HepG2 (cell line): Measurements from ENCODE around the gene POLR2J. TPM values are rescaled to one million over a fixed set of nuclear protein-coding genes. Genes with fewer than 3 reads are reported as not detected.

Experiments used
- ATAD3A ChIP-seq: sonication (generic); formaldehyde crosslinking; IDR thresholded peaks from 2 replicates; pipeline ENCODE4 v1.4.0; 2020; ENCODE audit warnings: missing genetic modification reagents
- BCL6 ChIP-seq: IDR thresholded peaks from 2 replicates; pipeline ENCODE4 v1.6.1; 2016; ENCODE audit warnings: missing genetic modification reagents, missing compliant biosample characterization
- FOXJ3 ChIP-seq: sonication (generic); formaldehyde crosslinking; IDR thresholded peaks from 2 replicates; pipeline ENCODE4 v1.4.0; 2020; ENCODE audit warnings: missing genetic modification reagents, mild to moderate bottlenecking, borderline replicate concordance
- GATA4 ChIP-seq: sonication (generic); IDR thresholded peaks from 2 replicates; pipeline ENCODE4 v1.6.1; 2016; ENCODE audit warnings: antibody characterized with exemption, low read depth, borderline replicate concordance
- MEF2D ChIP-seq: sonication (generic); formaldehyde crosslinking; IDR thresholded peaks from 2 replicates; pipeline ENCODE4 v1.5.1; 2020; ENCODE audit warnings: mild to moderate bottlenecking, missing genetic modification reagents
- NFKBIZ ChIP-seq: IDR thresholded peaks from 2 replicates; pipeline ENCODE4 v1.6.1; 2018; ENCODE audit warnings: missing genetic modification reagents, missing compliant biosample characterization
- PHF8 ChIP-seq: sonication (generic); formaldehyde crosslinking; IDR thresholded peaks from 2 replicates; pipeline ENCODE4 v1.5.0; 2020; ENCODE audit warnings: missing genetic modification reagents
- RBM22 ChIP-seq: fragments of 200-400 bp; formaldehyde crosslinking; optimal IDR thresholded peaks from 2 replicates; pipeline ENCODE3; 2017; ENCODE audit warnings: mild to moderate bottlenecking, low read length, moderate library complexity
- ZNF546 ChIP-seq: sonication (generic); formaldehyde crosslinking; conservative IDR thresholded peaks from 2 replicates; pipeline ENCODE4 v1.8.1; 2023; ENCODE audit warnings: mild to moderate bottlenecking, missing genetic modification reagents
- ZNF776 ChIP-seq: sonication (generic); formaldehyde crosslinking; IDR thresholded peaks from 2 replicates; pipeline ENCODE4 v1.4.0; 2020; ENCODE audit warnings: mild to moderate bottlenecking, missing genetic modification reagents
- polyA plus RNA-seq, 8 experiments: library from polyadenylated mRNA; depleted of rRNA in 3 of 8; stranded (reverse) in 7 of 8; unstranded in 1 of 8; fragments of >200 nt; fragmentation: Illumina TruSeq in 4 of 8; extraction: Trizol in 4 of 8; gene quantifications; 2 replicates each; pipeline versions ENCODE4 v1.2.1 to v1.2.3, GENCODE V29; 2011 to 2016; ENCODE audit warnings: low read depth in 4 of 8, missing spikeins in 1 of 8, mixed read lengths in 1 of 8; ENCODE audit not compliant: insufficient read depth in 1 of 8
- total RNA-seq, 5 experiments: library from RNA; depleted of rRNA; stranded (reverse); fragments of >200 nt; fragmentation: Illumina TruSeq; extraction: Trizol; gene quantifications; 2 replicates each; pipeline ENCODE4 v1.2.3, GENCODE V29; 2016; ENCODE audit warnings: low read depth in 1 of 5
- TF ChIP-seq, protein P1 (sequence below): sonication (generic); formaldehyde crosslinking; IDR thresholded peaks from 2 replicates; pipeline ENCODE4 v1.4.0; 2020; ENCODE audit warnings: missing genetic modification reagents, borderline replicate concordance
- TF ChIP-seq, protein P2 (sequence below): sonication (generic); formaldehyde crosslinking; IDR thresholded peaks from 2 replicates; pipeline ENCODE4 v1.4.0; 2020; ENCODE audit warnings: missing genetic modification reagents
- TF ChIP-seq, protein P3 (sequence below): sonication (generic); formaldehyde crosslinking; IDR thresholded peaks from 2 replicates; pipeline ENCODE4 v1.4.0; 2020; ENCODE audit warnings: mild to moderate bottlenecking, missing genetic modification reagents
- TF ChIP-seq, protein P4 (sequence below): fragments of 450-650 bp; IDR thresholded peaks from 2 replicates; pipeline ENCODE4 v1.6.1; 2017
- TF ChIP-seq, protein P5 (sequence below): conservative IDR thresholded peaks from 2 replicates; pipeline ENCODE4 v1.6.1; 2018; ENCODE audit warnings: missing genetic modification reagents
- TF ChIP-seq, protein P6 (sequence below): sonication (generic); formaldehyde crosslinking; IDR thresholded peaks from 2 replicates; pipeline ENCODE4 v1.8.0; 2022; ENCODE audit warnings: mild to moderate bottlenecking, missing genetic modification reagents, moderate library complexity

Gene POLR2J
- total and polyA plus RNA-seq, 2 of the 13 experiments (the other 11 are each of a cell fraction or from before 2014, with no cell fraction given): 41.2 to 71.4 TPM

DNA sequence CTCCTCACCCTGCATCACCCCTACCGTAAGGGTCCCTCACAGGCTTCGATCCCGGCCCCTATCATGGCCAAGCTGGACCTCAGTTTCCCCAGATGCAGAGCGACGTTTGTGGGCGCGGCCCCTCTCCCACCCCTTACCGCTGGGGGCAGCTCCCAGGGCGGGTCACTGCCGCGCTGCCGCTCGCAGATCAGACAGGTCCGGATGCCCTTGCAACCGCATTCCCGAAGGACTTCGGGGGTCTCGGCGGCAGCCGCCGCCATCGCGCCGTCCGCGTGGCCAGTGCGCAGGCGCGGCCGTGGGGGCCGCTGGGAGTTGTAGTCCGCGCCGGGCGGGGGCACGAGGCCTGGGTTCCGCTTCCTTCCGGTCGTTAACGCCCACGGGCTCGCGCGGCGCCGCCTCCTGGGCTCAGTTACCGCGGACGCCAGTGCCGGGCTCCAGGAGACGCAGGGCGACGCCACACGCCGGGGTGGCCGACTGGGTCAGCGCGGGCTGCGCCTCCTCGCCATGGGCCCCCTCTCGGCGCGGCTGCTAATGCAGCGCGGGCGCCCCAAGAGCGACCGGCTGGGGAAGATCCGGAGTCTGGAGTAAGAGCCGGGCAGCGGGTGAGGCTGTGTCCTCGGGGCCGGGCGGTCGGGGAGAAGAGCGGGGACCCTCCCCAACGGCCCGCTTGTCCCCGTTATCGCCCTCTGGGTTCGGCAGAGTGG, 14.0 kb downstream of the POLR2J start, which contains the start of the genes ALKBH4 and LRWD1 (continued):
- TF ChIP-seq, protein P1, sequence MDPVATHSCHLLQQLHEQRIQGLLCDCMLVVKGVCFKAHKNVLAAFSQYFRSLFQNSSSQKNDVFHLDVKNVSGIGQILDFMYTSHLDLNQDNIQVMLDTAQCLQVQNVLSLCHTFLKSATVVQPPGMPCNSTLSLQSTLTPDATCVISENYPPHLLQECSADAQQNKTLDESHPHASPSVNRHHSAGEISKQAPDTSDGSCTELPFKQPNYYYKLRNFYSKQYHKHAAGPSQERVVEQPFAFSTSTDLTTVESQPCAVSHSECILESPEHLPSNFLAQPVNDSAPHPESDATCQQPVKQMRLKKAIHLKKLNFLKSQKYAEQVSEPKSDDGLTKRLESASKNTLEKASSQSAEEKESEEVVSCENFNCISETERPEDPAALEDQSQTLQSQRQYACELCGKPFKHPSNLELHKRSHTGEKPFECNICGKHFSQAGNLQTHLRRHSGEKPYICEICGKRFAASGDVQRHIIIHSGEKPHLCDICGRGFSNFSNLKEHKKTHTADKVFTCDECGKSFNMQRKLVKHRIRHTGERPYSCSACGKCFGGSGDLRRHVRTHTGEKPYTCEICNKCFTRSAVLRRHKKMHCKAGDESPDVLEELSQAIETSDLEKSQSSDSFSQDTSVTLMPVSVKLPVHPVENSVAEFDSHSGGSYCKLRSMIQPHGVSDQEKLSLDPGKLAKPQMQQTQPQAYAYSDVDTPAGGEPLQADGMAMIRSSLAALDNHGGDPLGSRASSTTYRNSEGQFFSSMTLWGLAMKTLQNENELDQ (CRISPR knock-in tag): no peak
- TF ChIP-seq, protein P2, sequence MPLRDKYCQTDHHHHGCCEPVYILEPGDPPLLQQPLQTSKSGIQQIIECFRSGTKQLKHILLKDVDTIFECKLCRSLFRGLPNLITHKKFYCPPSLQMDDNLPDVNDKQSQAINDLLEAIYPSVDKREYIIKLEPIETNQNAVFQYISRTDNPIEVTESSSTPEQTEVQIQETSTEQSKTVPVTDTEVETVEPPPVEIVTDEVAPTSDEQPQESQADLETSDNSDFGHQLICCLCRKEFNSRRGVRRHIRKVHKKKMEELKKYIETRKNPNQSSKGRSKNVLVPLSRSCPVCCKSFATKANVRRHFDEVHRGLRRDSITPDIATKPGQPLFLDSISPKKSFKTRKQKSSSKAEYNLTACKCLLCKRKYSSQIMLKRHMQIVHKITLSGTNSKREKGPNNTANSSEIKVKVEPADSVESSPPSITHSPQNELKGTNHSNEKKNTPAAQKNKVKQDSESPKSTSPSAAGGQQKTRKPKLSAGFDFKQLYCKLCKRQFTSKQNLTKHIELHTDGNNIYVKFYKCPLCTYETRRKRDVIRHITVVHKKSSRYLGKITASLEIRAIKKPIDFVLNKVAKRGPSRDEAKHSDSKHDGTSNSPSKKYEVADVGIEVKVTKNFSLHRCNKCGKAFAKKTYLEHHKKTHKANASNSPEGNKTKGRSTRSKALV (CRISPR knock-in tag): 0 out of 2 replicates have a peak, but pooled peaks have one; percentile 43
- TF ChIP-seq, protein P3, sequence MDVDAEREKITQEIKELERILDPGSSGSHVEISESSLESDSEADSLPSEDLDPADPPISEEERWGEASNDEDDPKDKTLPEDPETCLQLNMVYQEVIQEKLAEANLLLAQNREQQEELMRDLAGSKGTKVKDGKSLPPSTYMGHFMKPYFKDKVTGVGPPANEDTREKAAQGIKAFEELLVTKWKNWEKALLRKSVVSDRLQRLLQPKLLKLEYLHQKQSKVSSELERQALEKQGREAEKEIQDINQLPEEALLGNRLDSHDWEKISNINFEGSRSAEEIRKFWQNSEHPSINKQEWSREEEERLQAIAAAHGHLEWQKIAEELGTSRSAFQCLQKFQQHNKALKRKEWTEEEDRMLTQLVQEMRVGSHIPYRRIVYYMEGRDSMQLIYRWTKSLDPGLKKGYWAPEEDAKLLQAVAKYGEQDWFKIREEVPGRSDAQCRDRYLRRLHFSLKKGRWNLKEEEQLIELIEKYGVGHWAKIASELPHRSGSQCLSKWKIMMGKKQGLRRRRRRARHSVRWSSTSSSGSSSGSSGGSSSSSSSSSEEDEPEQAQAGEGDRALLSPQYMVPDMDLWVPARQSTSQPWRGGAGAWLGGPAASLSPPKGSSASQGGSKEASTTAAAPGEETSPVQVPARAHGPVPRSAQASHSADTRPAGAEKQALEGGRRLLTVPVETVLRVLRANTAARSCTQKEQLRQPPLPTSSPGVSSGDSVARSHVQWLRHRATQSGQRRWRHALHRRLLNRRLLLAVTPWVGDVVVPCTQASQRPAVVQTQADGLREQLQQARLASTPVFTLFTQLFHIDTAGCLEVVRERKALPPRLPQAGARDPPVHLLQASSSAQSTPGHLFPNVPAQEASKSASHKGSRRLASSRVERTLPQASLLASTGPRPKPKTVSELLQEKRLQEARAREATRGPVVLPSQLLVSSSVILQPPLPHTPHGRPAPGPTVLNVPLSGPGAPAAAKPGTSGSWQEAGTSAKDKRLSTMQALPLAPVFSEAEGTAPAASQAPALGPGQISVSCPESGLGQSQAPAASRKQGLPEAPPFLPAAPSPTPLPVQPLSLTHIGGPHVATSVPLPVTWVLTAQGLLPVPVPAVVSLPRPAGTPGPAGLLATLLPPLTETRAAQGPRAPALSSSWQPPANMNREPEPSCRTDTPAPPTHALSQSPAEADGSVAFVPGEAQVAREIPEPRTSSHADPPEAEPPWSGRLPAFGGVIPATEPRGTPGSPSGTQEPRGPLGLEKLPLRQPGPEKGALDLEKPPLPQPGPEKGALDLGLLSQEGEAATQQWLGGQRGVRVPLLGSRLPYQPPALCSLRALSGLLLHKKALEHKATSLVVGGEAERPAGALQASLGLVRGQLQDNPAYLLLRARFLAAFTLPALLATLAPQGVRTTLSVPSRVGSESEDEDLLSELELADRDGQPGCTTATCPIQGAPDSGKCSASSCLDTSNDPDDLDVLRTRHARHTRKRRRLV (CRISPR knock-in tag): no peak
- TF ChIP-seq ATAD3A (CRISPR knock-in tag) (no peak), ZNF776 (CRISPR knock-in tag) (0 out of 2 replicates have a peak, but pooled peaks have one; percentile 21), FOXJ3 (CRISPR knock-in tag) (no peak), GATA4 (no peak), MEF2D (CRISPR knock-in tag) (no peak; the same call in 1 of the 2 replicates), BCL6 (no peak), ZNF546 (no peak), PHF8 (CRISPR knock-in tag) (peak; percentile 88), NFKBIZ (CRISPR knock-in tag) (0 out of 2 replicates have a peak, but pooled peaks have one; percentile 39), RBM22 (no peak)
- TF ChIP-seq, protein P4, sequence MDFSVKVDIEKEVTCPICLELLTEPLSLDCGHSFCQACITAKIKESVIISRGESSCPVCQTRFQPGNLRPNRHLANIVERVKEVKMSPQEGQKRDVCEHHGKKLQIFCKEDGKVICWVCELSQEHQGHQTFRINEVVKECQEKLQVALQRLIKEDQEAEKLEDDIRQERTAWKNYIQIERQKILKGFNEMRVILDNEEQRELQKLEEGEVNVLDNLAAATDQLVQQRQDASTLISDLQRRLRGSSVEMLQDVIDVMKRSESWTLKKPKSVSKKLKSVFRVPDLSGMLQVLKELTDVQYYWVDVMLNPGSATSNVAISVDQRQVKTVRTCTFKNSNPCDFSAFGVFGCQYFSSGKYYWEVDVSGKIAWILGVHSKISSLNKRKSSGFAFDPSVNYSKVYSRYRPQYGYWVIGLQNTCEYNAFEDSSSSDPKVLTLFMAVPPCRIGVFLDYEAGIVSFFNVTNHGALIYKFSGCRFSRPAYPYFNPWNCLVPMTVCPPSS: no peak
- TF ChIP-seq, protein P5, sequence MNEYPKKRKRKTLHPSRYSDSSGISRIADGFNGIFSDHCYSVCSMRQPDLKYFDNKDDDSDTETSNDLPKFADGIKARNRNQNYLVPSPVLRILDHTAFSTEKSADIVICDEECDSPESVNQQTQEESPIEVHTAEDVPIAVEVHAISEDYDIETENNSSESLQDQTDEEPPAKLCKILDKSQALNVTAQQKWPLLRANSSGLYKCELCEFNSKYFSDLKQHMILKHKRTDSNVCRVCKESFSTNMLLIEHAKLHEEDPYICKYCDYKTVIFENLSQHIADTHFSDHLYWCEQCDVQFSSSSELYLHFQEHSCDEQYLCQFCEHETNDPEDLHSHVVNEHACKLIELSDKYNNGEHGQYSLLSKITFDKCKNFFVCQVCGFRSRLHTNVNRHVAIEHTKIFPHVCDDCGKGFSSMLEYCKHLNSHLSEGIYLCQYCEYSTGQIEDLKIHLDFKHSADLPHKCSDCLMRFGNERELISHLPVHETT (CRISPR knock-in tag): 0 out of 2 replicates have a peak, but pooled peaks have one; percentile 61
- TF ChIP-seq, protein P6, sequence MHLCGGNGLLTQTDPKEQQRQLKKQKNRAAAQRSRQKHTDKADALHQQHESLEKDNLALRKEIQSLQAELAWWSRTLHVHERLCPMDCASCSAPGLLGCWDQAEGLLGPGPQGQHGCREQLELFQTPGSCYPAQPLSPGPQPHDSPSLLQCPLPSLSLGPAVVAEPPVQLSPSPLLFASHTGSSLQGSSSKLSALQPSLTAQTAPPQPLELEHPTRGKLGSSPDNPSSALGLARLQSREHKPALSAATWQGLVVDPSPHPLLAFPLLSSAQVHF (CRISPR knock-in tag): no peak
